ENCODE results near the gene LY6G6D. TPM values are rescaled to one million over a fixed set of nuclear protein-coding genes. Genes with fewer than 3 reads are reported as not detected.

LY6G6D gene
- total and polyA plus RNA-seq, 2 donors (not counting 3 experiments of a cell fraction or from before 2014, with no cell fraction given), result not detected

DNA sequence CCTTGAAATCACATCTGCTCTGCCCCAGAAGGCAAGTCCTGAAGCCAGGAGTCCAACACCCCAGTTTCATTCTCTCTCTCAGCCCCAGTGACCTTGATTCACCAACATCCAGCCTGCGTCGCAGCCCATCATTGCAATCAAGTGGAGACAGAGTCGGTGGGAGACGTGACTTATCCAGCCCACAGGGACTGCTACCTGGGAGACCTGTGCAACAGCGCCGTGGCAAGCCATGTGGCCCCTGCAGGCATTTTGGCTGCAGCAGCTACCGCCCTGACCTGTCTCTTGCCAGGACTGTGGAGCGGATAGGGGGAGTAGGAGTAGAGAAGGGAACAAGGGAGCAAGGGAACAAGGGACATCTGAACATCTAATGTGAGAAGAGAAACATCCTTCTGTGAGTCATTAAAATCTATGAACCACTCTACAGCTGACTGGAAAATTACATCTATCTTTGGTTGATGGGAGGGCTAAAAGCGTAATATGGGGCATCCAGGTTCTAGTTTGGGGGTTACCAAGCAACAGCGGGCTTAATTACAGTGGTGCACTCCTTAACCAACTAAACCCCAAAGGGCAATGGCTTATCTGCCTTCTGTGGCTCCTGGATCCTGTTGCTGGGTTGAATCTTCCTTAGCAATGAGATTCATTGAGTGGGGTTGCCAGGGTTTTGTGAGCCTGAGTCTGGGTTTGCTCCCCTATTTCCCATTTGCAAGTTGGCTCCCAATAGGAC is 2.5 kb downstream of the LY6G6D start:
- Histone ChIP-seq H3K9me1 (replicated peaks; ENCODE audit: control insufficient read depth, extremely low read depth, insufficient read depth, low read length) (no peaks in the 10 kb centered on the region), H3K9me3 (replicated peaks; ENCODE audit: control insufficient read depth, insufficient read depth, low read length) (no peaks in the 10 kb centered on the region), H3K4me2 (ENCODE audit: insufficient read depth, low read length) (no peak overlapping the region), H3K9ac (replicated peaks; ENCODE audit: extremely low read depth, insufficient read depth, low read length) (no peak overlapping the region), H3K36me3 (ENCODE audit: control insufficient read depth in 2 of 2, extremely low read depth in 1 of 2, insufficient read depth in 2 of 2, low read length in 2 of 2) (no peaks in the 10 kb centered on the region), H4K20me1 (replicated peaks; ENCODE audit: control insufficient read depth, extremely low read depth, insufficient read depth, low read length) (no peaks in the 10 kb centered on the region), H3K4me1 (ENCODE audit: control insufficient read depth, extremely low read depth, insufficient read depth, low read length) (no peaks in the 10 kb centered on the region), H3K79me2 (ENCODE audit: control insufficient read depth, insufficient read depth, low read length) (no peaks in the 10 kb centered on the region), H3K27ac (ENCODE audit: insufficient read depth, low read depth, low read length) (no peak overlapping the region), H3K27me3 (ENCODE audit: control insufficient read depth in 2 of 2, insufficient read depth in 2 of 2, low read length in 2 of 2) (peaks cover 0 to 2% of the 10 kb centered on the region in 2 experiments), H3K4me3 (replicated peaks in 1 of 3; ENCODE audit: insufficient read depth in 1 of 3, low read depth in 1 of 3, low read length in 3 of 3) (no peak overlapping the region), H2AFZ (ENCODE audit: low read depth, low read length) (no peak overlapping the region)
- intact Hi-C loops (cut with micrococcal nuclease), result no loop called here
- dilution Hi-C loops (cut with MboI; ENCODE audit: extremely low pct_ligation_motif_present, low sequenced_read_pairs), result no loop called here
- TF ChIP-seq FOS (IDR thresholded peaks at IDR 0.05; ENCODE audit: borderline replicate concordance, insufficient read depth, low read length) (no peak), POLR2AphosphoS5 (IDR thresholded peaks at IDR 0.05; ENCODE audit: insufficient read depth, low read depth, low read length) (no peak), GATA2 (IDR thresholded peaks at IDR 0.05; ENCODE audit: insufficient read depth, insufficient read length, low read depth, low read length) (no peak), POLR2A (IDR thresholded peaks at IDR 0.05; ENCODE audit: low read depth, low read length) (no peak), JUN (IDR thresholded peaks at IDR 0.05; ENCODE audit: borderline replicate concordance, insufficient read depth, insufficient read length, low read depth) (no peak), MYC (IDR thresholded peaks at IDR 0.05; ENCODE audit: low read depth, low read length) (no peak), EZH2 (IDR thresholded peaks at IDR 0.05; ENCODE audit: borderline replicate concordance, low read depth, low read length, severe bottlenecking) (no peak)
- TF ChIP-seq, protein P1, sequence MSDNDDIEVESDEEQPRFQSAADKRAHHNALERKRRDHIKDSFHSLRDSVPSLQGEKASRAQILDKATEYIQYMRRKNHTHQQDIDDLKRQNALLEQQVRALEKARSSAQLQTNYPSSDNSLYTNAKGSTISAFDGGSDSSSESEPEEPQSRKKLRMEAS (IDR thresholded peaks at IDR 0.05; ENCODE audit: insufficient read depth, insufficient read length), result no peak
- TF ChIP-seq, protein P2, sequence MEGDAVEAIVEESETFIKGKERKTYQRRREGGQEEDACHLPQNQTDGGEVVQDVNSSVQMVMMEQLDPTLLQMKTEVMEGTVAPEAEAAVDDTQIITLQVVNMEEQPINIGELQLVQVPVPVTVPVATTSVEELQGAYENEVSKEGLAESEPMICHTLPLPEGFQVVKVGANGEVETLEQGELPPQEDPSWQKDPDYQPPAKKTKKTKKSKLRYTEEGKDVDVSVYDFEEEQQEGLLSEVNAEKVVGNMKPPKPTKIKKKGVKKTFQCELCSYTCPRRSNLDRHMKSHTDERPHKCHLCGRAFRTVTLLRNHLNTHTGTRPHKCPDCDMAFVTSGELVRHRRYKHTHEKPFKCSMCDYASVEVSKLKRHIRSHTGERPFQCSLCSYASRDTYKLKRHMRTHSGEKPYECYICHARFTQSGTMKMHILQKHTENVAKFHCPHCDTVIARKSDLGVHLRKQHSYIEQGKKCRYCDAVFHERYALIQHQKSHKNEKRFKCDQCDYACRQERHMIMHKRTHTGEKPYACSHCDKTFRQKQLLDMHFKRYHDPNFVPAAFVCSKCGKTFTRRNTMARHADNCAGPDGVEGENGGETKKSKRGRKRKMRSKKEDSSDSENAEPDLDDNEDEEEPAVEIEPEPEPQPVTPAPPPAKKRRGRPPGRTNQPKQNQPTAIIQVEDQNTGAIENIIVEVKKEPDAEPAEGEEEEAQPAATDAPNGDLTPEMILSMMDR (IDR thresholded peaks at IDR 0.05; ENCODE audit: extremely low read depth in 1 of 2, insufficient read depth in 1 of 2, low read depth in 1 of 2, low read length in 2 of 2), result no peak
- no TSS peak for BruUV-seq (replicated peaks)
- DNase-seq (ENCODE audit: low read depth, low spot score) (no peak), FAIRE-seq (no peak)
- CTCF ChIA-PET, result no interaction called here
- POLR2A ChIA-PET, result no interaction called here

Data from endothelial cell of umbilical vein (primary cell).